MM.1S (cell line): ENCODE data around the gene SLC13A4.

Experiments
- DNase-seq: peaks from one replicate; pipeline ENCODE4 v3.0.0-alpha.2; 2015
- H2AFZ ChIP-seq: fragments of 300-600 bp; sonication (generic); 2 replicates; pipeline ENCODE4 v1.6.0; 2016; ENCODE audit warnings: antibody characterized with exemption, low read length
- H3F3A ChIP-seq: fragments of 300-600 bp; sonication (generic); 2 replicates; pipeline ENCODE4 v1.6.1; 2016; ENCODE audit warnings: mild to moderate bottlenecking, antibody characterized with exemption, low read length, moderate library complexity, mixed read lengths; ENCODE audit not compliant: insufficient read depth
- H3K27ac ChIP-seq: fragments of 300-600 bp; sonication (generic); 2 replicates; pipeline ENCODE4 v1.5.1; 2016; ENCODE audit warnings: mild to moderate bottlenecking, low read length
- H3K27me3 ChIP-seq: fragments of 300-600 bp; sonication (generic); replicated peaks from 2 replicates; pipeline ENCODE4 v1.6.0; 2016; ENCODE audit warnings: low read length; ENCODE audit not compliant: insufficient read depth
- H3K36me3 ChIP-seq: fragments of 300-600 bp; sonication (generic); replicated peaks from 2 replicates; pipeline ENCODE4 v1.6.1; 2016; ENCODE audit warnings: mild to moderate bottlenecking, low read length, mixed read lengths; ENCODE audit not compliant: insufficient read depth
- H3K4me1 ChIP-seq: fragments of 300-600 bp; sonication (generic); 2 replicates; pipeline ENCODE4 v1.6.1; 2016; ENCODE audit warnings: low read length, mixed read lengths
- H3K4me2 ChIP-seq: fragments of 300-600 bp; sonication (generic); 2 replicates; pipeline ENCODE4 v1.6.0; 2016; ENCODE audit warnings: low read depth, low read length
- H3K4me3 ChIP-seq: fragments of 300-600 bp; sonication (generic); 2 replicates; pipeline ENCODE4 v1.5.1; 2016; ENCODE audit warnings: low read length, mixed read lengths
- H3K79me2 ChIP-seq: fragments of 300-600 bp; sonication (generic); 2 replicates; pipeline ENCODE4 v1.6.1; 2016; ENCODE audit warnings: mixed run types, low read length, mixed read lengths
- H3K9ac ChIP-seq: fragments of 300-600 bp; sonication (generic); 2 replicates; pipeline ENCODE4 v1.6.1; 2016; ENCODE audit warnings: low read length, mixed read lengths
- H3K9me2 ChIP-seq: fragments of 300-600 bp; sonication (generic); replicated peaks from 2 replicates; pipeline ENCODE4 v1.6.1; 2016; ENCODE audit warnings: mild to moderate bottlenecking, low read length, mixed read lengths; ENCODE audit not compliant: insufficient read depth
- H3K9me3 ChIP-seq: fragments of 300-600 bp; sonication (generic); replicated peaks from 2 replicates; pipeline ENCODE4 v1.6.1; 2016; ENCODE audit warnings: mild to moderate bottlenecking, low read length, mixed read lengths; ENCODE audit not compliant: insufficient read depth
- H4K20me1 ChIP-seq: fragments of 300-600 bp; sonication (generic); 2 replicates; pipeline ENCODE4 v1.6.1; 2016; ENCODE audit warnings: mild to moderate bottlenecking, low read length, moderate library complexity, mixed read lengths; ENCODE audit not compliant: insufficient read depth
- CTCF ChIP-seq: fragments of 300-600 bp; sonication (generic); IDR thresholded peaks from 2 replicates; pipeline ENCODE4 v1.5.1; 2016; ENCODE audit warnings: antibody characterized with exemption, low read length, mixed read lengths
- EZH2 ChIP-seq: fragments of 300-600 bp; sonication (generic); optimal IDR thresholded peaks from 2 replicates; pipeline ENCODE3; 2017; ENCODE audit warnings: low read depth, mild to moderate bottlenecking, antibody characterized with exemption, low read length, mixed read lengths
- EZH2phosphoT487 ChIP-seq: fragments of 300-600 bp; sonication (generic); IDR thresholded peaks from 2 replicates; pipeline ENCODE4 v1.6.1; 2018; ENCODE audit warnings: antibody characterized with exemption, low read length

The SLC13A4 gene

GRCh38 chr7:135708041-135708440 is 19.9 kb downstream of the SLC13A4 start:
- no peak overlapping the region for H3K4me2 ChIP-seq
- H3K4me3 ChIP-seq, result no peak overlapping the region
- no peaks in the 10 kb centered on the region for H3K27me3 ChIP-seq
- no peaks in the 10 kb centered on the region for H3K9me2 ChIP-seq
- H3K9me3 ChIP-seq, result no peaks in the 10 kb centered on the region
- TF ChIP-seq EZH2phosphoT487, result no peak
- TF ChIP-seq EZH2, result no peak
- no peak for TF ChIP-seq CTCF
- H3K9ac ChIP-seq, result no peak overlapping the region
- no peak overlapping the region for H3K27ac ChIP-seq
- DNase-seq, result no peak
- no peaks in the 10 kb centered on the region for H3K79me2 ChIP-seq
- no peaks in the 10 kb centered on the region for H3K36me3 ChIP-seq
- no peaks in the 10 kb centered on the region for H3K4me1 ChIP-seq
- H4K20me1 ChIP-seq, result no peaks in the 10 kb centered on the region
- no peak overlapping the region for H2AFZ ChIP-seq
- no peaks in the 10 kb centered on the region for H3F3A ChIP-seq

GRCh38 chr7:135707570-135707966 is 20.4 kb downstream of the SLC13A4 start:
- Histone ChIP-seq H2AFZ (no peak overlapping the region), H3K9ac (no peak overlapping the region), H3F3A (no peaks in the 10 kb centered on the region), H3K27me3 (no peaks in the 10 kb centered on the region), H3K36me3 (no peaks in the 10 kb centered on the region), H3K79me2 (no peaks in the 10 kb centered on the region), H3K4me2 (no peak overlapping the region), H3K4me3 (no peak overlapping the region), H4K20me1 (no peaks in the 10 kb centered on the region), H3K9me2 (no peaks in the 10 kb centered on the region), H3K27ac (no peak overlapping the region), H3K9me3 (no peaks in the 10 kb centered on the region), H3K4me1 (no peaks in the 10 kb centered on the region)
- DNase-seq, result no peak
- TF ChIP-seq EZH2, result no peak
- no peak for TF ChIP-seq EZH2phosphoT487
- no peak for TF ChIP-seq CTCF

GRCh38 chr7:135706858-135707569 is 21.0 kb downstream of the SLC13A4 start:
- Histone ChIP-seq H3K4me1 (no peaks in the 10 kb centered on the region), H3K79me2 (no peaks in the 10 kb centered on the region), H3K4me2 (no peak overlapping the region), H3K27ac (no peak overlapping the region), H3K4me3 (no peak overlapping the region), H3K36me3 (no peaks in the 10 kb centered on the region), H4K20me1 (no peaks in the 10 kb centered on the region), H3K9ac (no peak overlapping the region), H3K9me3 (no peaks in the 10 kb centered on the region), H3F3A (no peaks in the 10 kb centered on the region), H3K27me3 (no peaks in the 10 kb centered on the region), H3K9me2 (no peaks in the 10 kb centered on the region), H2AFZ (no peak overlapping the region)
- no peak for DNase-seq
- TF ChIP-seq CTCF, result no peak
- no peak for TF ChIP-seq EZH2
- TF ChIP-seq EZH2phosphoT487, result no peak
